Brain microvascular endothelial cell (primary cell): ENCODE results near the gene BCAS1.

Experiments used
- DNase-seq: peaks from one replicate; pipeline ENCODE4 v3.0.0-alpha.2; 2020
- H3K27ac ChIP-seq: fragments of 250-450 bp; sonication (Bioruptor Pico); 2 replicates; pipeline ENCODE4 v1.5.1; 2020; ENCODE audit warnings: mild to moderate bottlenecking, moderate library complexity
- H3K27me3 ChIP-seq: fragments of 250-450 bp; sonication (Bioruptor Pico); replicated peaks from 2 replicates; pipeline ENCODE4 v1.5.1; 2020; ENCODE audit warnings: mild to moderate bottlenecking
- H3K36me3 ChIP-seq: fragments of 250-450 bp; sonication (Bioruptor Pico); replicated peaks from 2 replicates; pipeline ENCODE4 v1.5.1; 2020; ENCODE audit warnings: mild to moderate bottlenecking
- H3K4me3 ChIP-seq: 2 replicates; pipeline ENCODE4 v1.5.1; 2011; ENCODE audit warnings: low read depth, mild to moderate bottlenecking, control low read depth, low read length, moderate library complexity
- in situ Hi-C: cut with HindIII; loops from 2 replicates; pipeline ENCODE4 v1.10.0; 2017; ENCODE audit warnings: low sequenced_read_pairs, low pct_ligation_motif_present
- TF ChIP-seq, protein P1 (sequence below): IDR thresholded peaks from 2 replicates; pipeline ENCODE4 v1.5.1; 2011; ENCODE audit warnings: low read depth, mild to moderate bottlenecking, moderate library complexity, low read length, control low read depth, inconsistent platforms; ENCODE audit errors: missing control alignments

Gene BCAS1

GRCh38 chr20:53981752-53982437 is 88.5 kb downstream of the BCAS1 start:
- in situ Hi-C loops = no loop called here
- Histone ChIP-seq H3K4me3 (no peak overlapping the region), H3K27ac (no peak overlapping the region), H3K27me3 (no peaks in the 10 kb centered on the region), H3K36me3 (no peaks in the 10 kb centered on the region)
- TF ChIP-seq, protein P1, sequence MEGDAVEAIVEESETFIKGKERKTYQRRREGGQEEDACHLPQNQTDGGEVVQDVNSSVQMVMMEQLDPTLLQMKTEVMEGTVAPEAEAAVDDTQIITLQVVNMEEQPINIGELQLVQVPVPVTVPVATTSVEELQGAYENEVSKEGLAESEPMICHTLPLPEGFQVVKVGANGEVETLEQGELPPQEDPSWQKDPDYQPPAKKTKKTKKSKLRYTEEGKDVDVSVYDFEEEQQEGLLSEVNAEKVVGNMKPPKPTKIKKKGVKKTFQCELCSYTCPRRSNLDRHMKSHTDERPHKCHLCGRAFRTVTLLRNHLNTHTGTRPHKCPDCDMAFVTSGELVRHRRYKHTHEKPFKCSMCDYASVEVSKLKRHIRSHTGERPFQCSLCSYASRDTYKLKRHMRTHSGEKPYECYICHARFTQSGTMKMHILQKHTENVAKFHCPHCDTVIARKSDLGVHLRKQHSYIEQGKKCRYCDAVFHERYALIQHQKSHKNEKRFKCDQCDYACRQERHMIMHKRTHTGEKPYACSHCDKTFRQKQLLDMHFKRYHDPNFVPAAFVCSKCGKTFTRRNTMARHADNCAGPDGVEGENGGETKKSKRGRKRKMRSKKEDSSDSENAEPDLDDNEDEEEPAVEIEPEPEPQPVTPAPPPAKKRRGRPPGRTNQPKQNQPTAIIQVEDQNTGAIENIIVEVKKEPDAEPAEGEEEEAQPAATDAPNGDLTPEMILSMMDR = no peak
- DNase-seq = no peak

DNA sequence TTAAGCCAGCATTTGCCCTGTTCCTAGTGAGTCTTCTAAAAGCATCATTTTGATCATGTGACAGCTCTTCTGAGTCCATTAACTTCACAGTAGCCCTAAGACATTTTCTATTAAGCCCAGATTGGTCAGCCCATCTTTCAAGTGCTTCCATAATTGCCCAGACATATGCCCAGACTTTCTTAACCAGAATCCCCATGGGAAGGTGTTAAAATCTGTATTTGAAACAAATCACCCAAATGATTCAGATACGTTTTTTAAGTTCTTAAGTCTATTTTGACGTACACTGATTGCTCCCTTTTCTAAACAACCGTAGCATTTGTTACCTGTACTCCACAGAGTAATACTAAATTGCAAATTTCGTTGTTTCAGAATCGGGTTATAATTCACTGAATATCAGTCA is 89.3 kb downstream of the BCAS1 start:
- H3K27me3 ChIP-seq = no peaks in the 10 kb centered on the region

GRCh38 chr20:53980031-53980465 is 90.3 kb downstream of the BCAS1 start:
- Histone ChIP-seq H3K27me3 (no peaks in the 10 kb centered on the region), H3K36me3 (no peaks in the 10 kb centered on the region), H3K27ac (no peak overlapping the region), H3K4me3 (no peak overlapping the region)
- no peak for DNase-seq
- TF ChIP-seq, protein P1 = no peak
- in situ Hi-C loops = no loop called here

More for the DNA sequence above, 89.3 kb downstream of the BCAS1 start:
- Histone ChIP-seq H3K4me3 (no peak overlapping the region), H3K27ac (no peak overlapping the region), H3K36me3 (no peaks in the 10 kb centered on the region)
- in situ Hi-C loops = no loop called here
- TF ChIP-seq, protein P1 = no peak
- DNase-seq = no peak

- DNase-seq = no peak
- in situ Hi-C loops = no loop called here
- no peaks in the 10 kb centered on the region for H3K36me3 ChIP-seq
- no peaks in the 10 kb centered on the region for H3K27me3 ChIP-seq
- H3K27ac ChIP-seq = no peak overlapping the region
- TF ChIP-seq, protein P1 = no peak
- no peak overlapping the region for H3K4me3 ChIP-seq
Measured at GRCh38 chr20:53978497-53978896, 91.9 kb downstream of the BCAS1 start.

GRCh38 chr20:53977391-53977790 is 93.0 kb downstream of the BCAS1 start:
- Histone ChIP-seq H3K4me3 (no peak overlapping the region), H3K36me3 (no peaks in the 10 kb centered on the region), H3K27me3 (no peaks in the 10 kb centered on the region), H3K27ac (no peak overlapping the region)
- in situ Hi-C loops = no loop called here
- no peak for DNase-seq
- TF ChIP-seq, protein P1 = no peak

DNA sequence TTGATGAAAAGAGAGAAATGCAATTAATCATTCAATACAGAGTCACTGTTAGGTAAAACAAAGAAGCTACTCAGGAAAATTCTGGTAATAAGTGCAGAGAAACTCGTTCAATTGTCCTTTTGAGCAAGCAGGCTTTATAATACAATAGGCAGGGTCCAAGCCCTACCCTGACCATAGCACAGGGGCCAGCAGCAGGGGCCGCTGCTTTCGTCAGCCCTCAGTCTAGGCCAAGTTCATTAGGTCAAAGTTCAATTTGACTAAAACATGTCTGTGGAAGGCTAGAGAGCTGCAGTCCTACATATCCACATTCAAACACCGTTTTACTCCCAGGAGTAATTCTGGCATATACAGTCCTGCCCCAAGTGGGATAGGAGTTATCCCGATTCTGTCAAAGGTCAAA is 94.6 kb downstream of the BCAS1 start:
- in situ Hi-C loops = no loop called here
- TF ChIP-seq, protein P1 = no peak
- no peak overlapping the region for H3K4me3 ChIP-seq
- H3K36me3 ChIP-seq = no peaks in the 10 kb centered on the region
- no peaks in the 10 kb centered on the region for H3K27me3 ChIP-seq
- DNase-seq = no peak
- no peak overlapping the region for H3K27ac ChIP-seq
